SK-N-MC (cell line): ENCODE data around the gene FZD2.

Experiments
- EZH2 ChIP-seq: fragments of 200-600 bp; sonication (generic); IDR thresholded peaks from one replicate; pipeline ENCODE4 v1.6.1; 2017; ENCODE audit warnings: antibody characterized with exemption
- POLR2AphosphoS5 ChIP-seq: IDR thresholded peaks from 2 replicates; pipeline ENCODE4 v1.6.1; 2012; ENCODE audit warnings: mild to moderate bottlenecking, low read depth, low read length, borderline replicate concordance

- TF ChIP-seq EZH2 (no peak), POLR2AphosphoS5 (no peak)
Observed at GRCh38 chr17:44530896-44531418, 26.3 kb upstream of the FZD2 start.
